DND-41 (cell line): ENCODE measurements around the gene ANKLE2.

ENCODE experiments used
- ATAC-seq: fragments of 200-7000 bp; cut with Tn5 transposase; 3 replicates; pipeline ENCODE4 v1.9.1; 2021; ENCODE audit warnings: low read depth; ENCODE audit not compliant: insufficient read depth
- DNase-seq: peaks from one replicate; pipeline ENCODE4 v3.0.0-alpha.2; 2020
- H2AFZ ChIP-seq: 2 replicates; pipeline ENCODE4 v1.6.0; 2012; ENCODE audit warnings: low read depth, low read length
- H3K27ac ChIP-seq: 2 replicates; pipeline ENCODE4 v1.5.1; 2012; ENCODE audit warnings: low read length, inconsistent platforms
- H3K27me3 ChIP-seq: fragments of 200-600 bp; sonication (generic); 2 replicates; pipeline ENCODE4 v1.6.0; 2012; ENCODE audit warnings: low read length, mild to moderate bottlenecking, inconsistent platforms; ENCODE audit not compliant: insufficient read depth, poor library complexity
- H3K36me3 ChIP-seq: 2 replicates; pipeline ENCODE4 v1.5.1; 2012; ENCODE audit warnings: low read length, inconsistent platforms; ENCODE audit not compliant: insufficient read depth
- H3K4me1 ChIP-seq: 2 replicates; pipeline ENCODE4 v1.5.1; 2012; ENCODE audit warnings: mild to moderate bottlenecking, low read length; ENCODE audit not compliant: insufficient read depth
- H3K4me2 ChIP-seq: 2 replicates; pipeline ENCODE4 v1.6.0; 2012; ENCODE audit warnings: mild to moderate bottlenecking, moderate library complexity, low read length, inconsistent platforms; ENCODE audit not compliant: insufficient read depth
- H3K4me3 ChIP-seq, 2 experiments: fragments of 200-600 bp in 1 of 2; shearing (Covaris generic) in 1 of 2; 2 replicates each; pipeline ENCODE4 v1.5.1; 2012 to 2016; ENCODE audit warnings: inconsistent platforms in 2 of 2, low read length in 2 of 2, mild to moderate bottlenecking in 2 of 2, low read depth in 1 of 2, moderate library complexity in 1 of 2
- H3K79me2 ChIP-seq: 2 replicates; pipeline ENCODE4 v1.6.0; 2012; ENCODE audit warnings: low read length, inconsistent platforms; ENCODE audit not compliant: insufficient read depth
- H3K9ac ChIP-seq: 2 replicates; pipeline ENCODE4 v1.6.0; 2012; ENCODE audit warnings: low read depth, mild to moderate bottlenecking, inconsistent platforms, low read length, moderate library complexity
- H3K9me3 ChIP-seq: 2 replicates; pipeline ENCODE4 v1.5.1; 2012; ENCODE audit warnings: low read length, moderate library complexity, mild to moderate bottlenecking, inconsistent platforms; ENCODE audit not compliant: insufficient read depth, severe bottlenecking
- H4K20me1 ChIP-seq: 2 replicates; pipeline ENCODE4 v1.6.0; 2012; ENCODE audit warnings: low read length; ENCODE audit not compliant: insufficient read depth
- CTCF ChIP-seq: IDR thresholded peaks from 2 replicates; pipeline ENCODE4 v1.5.1; 2012; ENCODE audit warnings: borderline replicate concordance, low read length, moderate library complexity, mild to moderate bottlenecking; ENCODE audit not compliant: poor library complexity, severe bottlenecking; ENCODE audit errors: extremely low read depth
- EZH2 ChIP-seq: IDR thresholded peaks from 3 replicates; pipeline ENCODE4 v1.6.1; 2012; ENCODE audit warnings: borderline replicate concordance, low read depth, mild to moderate bottlenecking, moderate library complexity, low read length, inconsistent platforms; ENCODE audit not compliant: severe bottlenecking

The ANKLE2 gene

DNA sequence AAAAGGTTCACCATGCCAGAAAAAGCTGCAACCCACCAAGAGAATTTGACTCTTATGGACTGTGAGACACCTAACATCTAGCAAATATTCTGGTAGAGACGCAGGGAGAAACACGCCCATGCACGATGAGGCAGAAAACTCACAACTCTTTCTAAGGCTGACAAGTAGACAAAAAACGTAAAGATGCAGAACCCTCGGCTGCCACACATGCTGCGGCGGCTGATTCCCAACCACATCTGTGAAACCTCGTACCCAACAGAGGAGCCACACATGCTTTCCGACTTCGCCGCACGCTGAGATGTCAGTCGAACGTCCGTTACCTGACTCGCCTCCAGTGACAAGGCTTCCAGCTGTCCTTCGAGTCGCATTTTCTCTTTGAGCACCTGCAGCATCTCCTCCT lies 45.2 kb upstream of the ANKLE2 start:
- H4K20me1 ChIP-seq = peaks cover 18% of the 10 kb centered on the region
- TF ChIP-seq EZH2 = no peak
- no peak for TF ChIP-seq CTCF
- no peak for ATAC-seq

DNA sequence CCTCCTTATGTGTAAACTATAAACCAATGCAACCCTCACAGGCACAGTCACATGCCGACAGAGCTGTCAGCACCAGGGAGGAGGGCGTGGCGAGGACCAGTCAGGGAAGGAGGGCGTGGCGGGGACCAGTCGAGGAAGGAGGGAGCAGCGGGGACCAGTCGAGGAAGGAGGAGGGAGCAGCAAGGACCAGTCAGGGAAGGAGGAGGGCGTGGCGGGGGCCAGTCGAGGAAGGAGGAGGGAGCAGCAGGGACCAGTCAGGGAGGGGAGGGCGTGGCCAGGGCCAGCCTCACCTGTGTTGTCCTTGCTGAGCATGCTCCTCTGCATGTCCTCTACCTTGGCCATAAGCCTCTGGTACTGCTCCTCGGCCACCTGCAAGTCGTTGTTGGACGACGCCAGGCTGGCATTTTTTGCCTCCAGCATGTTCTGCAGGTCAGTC lies 42.8 kb upstream of the ANKLE2 start:
- Histone ChIP-seq H3K4me2 (no peak overlapping the region), H3K9me3 (no peaks in the 10 kb centered on the region), H3K79me2 (peaks cover 12% of the 10 kb centered on the region; the same call in 1 of the 2 replicates), H3K9ac (no peak overlapping the region), H4K20me1 (peaks cover 18% of the 10 kb centered on the region), H3K4me1 (no peaks in the 10 kb centered on the region), H3K27ac (no peak overlapping the region), H3K4me3 (no peak overlapping the region), H3K27me3 (no peaks in the 10 kb centered on the region), H3K36me3 (peaks cover 81% of the 10 kb centered on the region), H2AFZ (no peak overlapping the region)
- TF ChIP-seq CTCF (no peak), EZH2 (no peak)
- DNase-seq = no peak
- no peak for ATAC-seq

More for the DNA sequence above, 45.2 kb upstream of the ANKLE2 start:
- Histone ChIP-seq H3K27me3 (no peaks in the 10 kb centered on the region), H3K9me3 (no peaks in the 10 kb centered on the region), H3K27ac (no peak overlapping the region), H3K4me2 (no peak overlapping the region), H3K79me2 (peaks cover 12% of the 10 kb centered on the region; the same call in 1 of the 2 replicates), H2AFZ (no peak overlapping the region), H3K9ac (no peak overlapping the region), H3K4me1 (no peaks in the 10 kb centered on the region), H3K4me3 (no peak overlapping the region), H3K36me3 (peaks cover 71% of the 10 kb centered on the region)
- no peak for DNase-seq

- ATAC-seq (no peak), DNase-seq (no peak)
- Histone ChIP-seq H3K9ac (no peak overlapping the region), H3K36me3 (peaks cover 85% of the 10 kb centered on the region), H4K20me1 (peaks cover 19% of the 10 kb centered on the region), H3K9me3 (no peaks in the 10 kb centered on the region), H3K79me2 (peaks cover 12% of the 10 kb centered on the region; the same call in 1 of the 2 replicates), H2AFZ (no peak overlapping the region), H3K27me3 (no peaks in the 10 kb centered on the region), H3K4me1 (no peaks in the 10 kb centered on the region), H3K4me2 (no peak overlapping the region), H3K27ac (no peak overlapping the region), H3K4me3 (no peak overlapping the region)
- no peak for TF ChIP-seq EZH2
- TF ChIP-seq CTCF = no peak
Measured at GRCh38 chr12:132803888-132804287, 42.3 kb upstream of the ANKLE2 start.

DNA sequence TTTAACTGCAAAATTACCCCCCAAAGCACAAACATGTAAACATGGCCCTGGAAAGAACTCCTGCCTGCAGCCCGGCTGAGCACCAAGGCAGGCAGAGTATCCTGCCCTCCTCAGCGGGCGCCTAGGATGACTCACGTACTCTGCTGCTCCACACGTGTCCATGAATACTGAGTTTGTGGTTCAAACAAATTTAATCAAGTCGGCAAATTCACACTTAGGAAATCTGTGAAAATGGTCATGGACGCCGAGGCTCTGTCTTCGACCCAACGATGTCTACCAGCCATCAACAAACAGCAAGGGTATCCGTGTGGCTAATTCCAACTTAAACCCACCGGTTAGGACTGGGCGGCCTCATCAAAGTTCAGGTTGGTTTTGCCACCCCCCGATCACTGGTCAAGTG lies 41.5 kb upstream of the ANKLE2 start:
- peaks cover 21% of the 10 kb centered on the region for H4K20me1 ChIP-seq
- H3K27me3 ChIP-seq = no peaks in the 10 kb centered on the region
- no peaks in the 10 kb centered on the region for H3K9me3 ChIP-seq
- H3K4me3 ChIP-seq = no peak overlapping the region
- no peak overlapping the region for H3K4me2 ChIP-seq
- TF ChIP-seq CTCF (no peak), EZH2 (no peak)
- no peak for DNase-seq
- H3K79me2 ChIP-seq = peaks cover 12% of the 10 kb centered on the region; the same call in 1 of the 2 replicates
- no peaks in the 10 kb centered on the region for H3K4me1 ChIP-seq
- H2AFZ ChIP-seq = no peak overlapping the region
- H3K36me3 ChIP-seq = peaks cover 83% of the 10 kb centered on the region
- H3K9ac ChIP-seq = no peak overlapping the region
- no peak for ATAC-seq
- no peak overlapping the region for H3K27ac ChIP-seq
